Osteocyte (in vitro differentiated cells): ENCODE results near the gene GPR4. TPM values are rescaled to one million over a fixed set of nuclear protein-coding genes. Genes with fewer than 3 reads are reported as not detected.
"Not testable (repeated sequence)": the region's sequence is repeated elsewhere in the genome, so short reads cannot be mapped to it uniquely, and the experiment has no call there.

Experiments used
- DNase-seq: peaks from one replicate; pipeline ENCODE4 v3.0.0; 2021; ENCODE audit warnings: mixed read lengths; ENCODE audit not compliant: unreplicated experiment; ENCODE audit errors: extremely low spot score
- H3K27ac Mint-ChIP-seq: one replicate; pipeline ENCODE4 v1.8.0; 2021; ENCODE audit warnings: mild to moderate bottlenecking, mixed read lengths; ENCODE audit not compliant: unreplicated experiment
- H3K27me3 Mint-ChIP-seq: one replicate; pipeline ENCODE4 v1.8.0; 2021; ENCODE audit warnings: mixed read lengths; ENCODE audit not compliant: unreplicated experiment
- H3K36me3 Mint-ChIP-seq: one replicate; pipeline ENCODE4 v1.8.0; 2021; ENCODE audit warnings: mixed read lengths; ENCODE audit not compliant: unreplicated experiment
- H3K4me1 Mint-ChIP-seq: one replicate; pipeline ENCODE4 v1.8.0; 2021; ENCODE audit warnings: mixed read lengths; ENCODE audit not compliant: unreplicated experiment
- H3K4me3 Mint-ChIP-seq: one replicate; pipeline ENCODE4 v1.8.0; 2021; ENCODE audit warnings: mild to moderate bottlenecking, moderate library complexity, mixed read lengths; ENCODE audit not compliant: unreplicated experiment
- H3K9me3 Mint-ChIP-seq: one replicate; pipeline ENCODE4 v1.8.0; 2021; ENCODE audit warnings: mixed read lengths; ENCODE audit not compliant: unreplicated experiment
- CTCF ChIP-seq: fragments of 200-600 bp; sonication (generic); IDR thresholded peaks from 2 replicates; pipeline ENCODE4 v1.5.0; 2021; ENCODE audit warnings: antibody characterized with exemption, mild to moderate bottlenecking, moderate library complexity
- total RNA-seq: library from RNA; stranded (reverse); gene quantifications from 2 replicates; pipeline ENCODE4 v1.2.1, GENCODE V29; 2021

The GPR4 gene
- total RNA-seq, 1 donor from 2014 or later: not detected

- DNase-seq: peak; percentile 91
Observed at GRCh38 chr19:45632468-45633196, 30.6 kb upstream of the GPR4 start.

GRCh38 chr19:45630463-45630862 is 28.5 kb upstream of the GPR4 start:
- Mint-ChIP-seq H3K27ac (peak overlapping the region; percentile 60), H3K9me3 (no peaks in the 10 kb centered on the region), H3K36me3 (peaks cover 15% of the 10 kb centered on the region), H3K4me3 (no peak overlapping the region), H3K27me3 (no peaks in the 10 kb centered on the region), H3K4me1 (peaks cover 12% of the 10 kb centered on the region)
- TF ChIP-seq CTCF: no peak
- no peak for DNase-seq

More at GRCh38 chr19:45632468-45633196, 30.6 kb upstream of the GPR4 start:
- Mint-ChIP-seq H3K27me3 (no peaks in the 10 kb centered on the region), H3K4me3 (no peak overlapping the region), H3K4me1 (peaks cover 12% of the 10 kb centered on the region), H3K9me3 (no peaks in the 10 kb centered on the region), H3K36me3 (peaks cover 8% of the 10 kb centered on the region), H3K27ac (peak overlapping the region; percentile 90)
- no peak for TF ChIP-seq CTCF

- no peak overlapping the region for H3K4me3 Mint-ChIP-seq
- TF ChIP-seq CTCF: no peak
- peaks cover 12% of the 10 kb centered on the region for H3K4me1 Mint-ChIP-seq
- no peaks in the 10 kb centered on the region for H3K9me3 Mint-ChIP-seq
- no peak for DNase-seq
- peak overlapping the region; percentile 18 for H3K27ac Mint-ChIP-seq
- peaks cover 17% of the 10 kb centered on the region for H3K36me3 Mint-ChIP-seq
- H3K27me3 Mint-ChIP-seq: no peaks in the 10 kb centered on the region
Observed at GRCh38 chr19:45629704-45630103, 27.7 kb upstream of the GPR4 start.

GRCh38 chr19:45628219-45628618 is 26.2 kb upstream of the GPR4 start:
- H3K4me3 Mint-ChIP-seq, H3K27ac Mint-ChIP-seq, H3K27me3 Mint-ChIP-seq, DNase-seq, H3K9me3 Mint-ChIP-seq: not testable (repeated sequence)
- peaks cover 12% of the 10 kb centered on the region for H3K4me1 Mint-ChIP-seq
- peaks cover 22% of the 10 kb centered on the region for H3K36me3 Mint-ChIP-seq

GRCh38 chr19:45623984-45624383 is 22.0 kb upstream of the GPR4 start:
- Mint-ChIP-seq H3K4me1 (no peaks in the 10 kb centered on the region), H3K36me3 (peaks cover 29% of the 10 kb centered on the region), H3K9me3 (no peaks in the 10 kb centered on the region), H3K27ac (no peak overlapping the region), H3K4me3 (no peak overlapping the region), H3K27me3 (no peaks in the 10 kb centered on the region)
- TF ChIP-seq CTCF: no peak
- no peak for DNase-seq
